ENCODE results near the gene FMN2. TPM values are rescaled to one million over a fixed set of nuclear protein-coding genes. Genes with fewer than 3 reads are reported as not detected.

The FMN2 gene
- total RNA-seq, 1 experiment from 2014 or later = 0.59 TPM

- peaks cover 5 to 6% of the 10 kb centered on the region in 2 experiments for H3K4me1 Mint-ChIP-seq
- no peak overlapping the region for H4K5ac ChIP-seq (ENCODE audit: insufficient read length, low read depth, low read length)
- no peak overlapping the region for H2AK5ac ChIP-seq (ENCODE audit: insufficient read length, low read length)
- no peak overlapping the region for H3K9ac ChIP-seq (ENCODE audit: extremely low read depth, insufficient read length, low read length)
- no peaks in the 10 kb centered on the region for H3K9me3 ChIP-seq (ENCODE audit: control insufficient read depth, low read depth, low read length)
- H4K91ac ChIP-seq (ENCODE audit: insufficient read length, low read depth, low read length) = no peak overlapping the region
- no peaks in the 10 kb centered on the region; the same call in 1 of the 2 replicates for H3K4me1 ChIP-seq (ENCODE audit: insufficient read depth, low read length)
- H4K8ac ChIP-seq (replicated peaks; ENCODE audit: insufficient read length, low read depth, low read length) = no peak overlapping the region
- H3K4me2 ChIP-seq (ENCODE audit: insufficient read depth, insufficient read length, low read length) = no peak overlapping the region
- no peaks in the 10 kb centered on the region for H3K79me1 ChIP-seq (ENCODE audit: insufficient read depth, low read depth, low read length, poor library complexity, severe bottlenecking)
- H3K27ac ChIP-seq (ENCODE audit: insufficient read length, low read depth, low read length) = no peak overlapping the region
- no peaks in the 10 kb centered on the region for H3K36me3 Mint-ChIP-seq (ENCODE audit: insufficient read depth in 1 of 3, low read depth in 3 of 3)
- DNase-seq = no peak
- H2AFZ ChIP-seq (ENCODE audit: low read length) = no peak overlapping the region
- no CpG with 5 or more reads among the region's 5 CpGs for WGBS (ENCODE audit: extremely low coverage, insufficient read length, low lambda C conversion rate)
- no peak overlapping the region for H3T11ph ChIP-seq (ENCODE audit: low read length)
- H3K79me2 ChIP-seq (ENCODE audit: insufficient read depth, low read length) = no peaks in the 10 kb centered on the region
- H3K4ac ChIP-seq (ENCODE audit: low read depth, low read length) = no peak overlapping the region
- no peak overlapping the region for H3K56ac ChIP-seq (ENCODE audit: insufficient read length, low read depth, low read length)
- H3K9me3 Mint-ChIP-seq = no peaks in the 10 kb centered on the region
- no peak overlapping the region for H3K18ac ChIP-seq (ENCODE audit: insufficient read length, low read depth, low read length)
- no peak for TF ChIP-seq CTCF (conservative IDR thresholded peaks at IDR 0.05)
- no peaks in the 10 kb centered on the region for H3K23me2 ChIP-seq (ENCODE audit: insufficient read length, low read depth, low read length, poor library complexity, severe bottlenecking)
- H3K23ac ChIP-seq (ENCODE audit: insufficient read length, low read depth, low read length) = no peak overlapping the region
- no peak overlapping the region for H2BK5ac ChIP-seq (ENCODE audit: insufficient read length, low read length)
- H2BK120ac ChIP-seq (ENCODE audit: low read depth, low read length, poor library complexity, severe bottlenecking) = no peak overlapping the region
- no peak overlapping the region for H3K27ac Mint-ChIP-seq
- no peak overlapping the region for H2BK20ac ChIP-seq (ENCODE audit: low read depth, low read length, poor library complexity, severe bottlenecking)
- peaks cover 1% of the 10 kb centered on the region; the same call in 1 of the 2 replicates for H3K27me3 Mint-ChIP-seq (ENCODE audit: low read depth)
- no peaks in the 10 kb centered on the region for H4K20me1 ChIP-seq (ENCODE audit: control insufficient read depth, insufficient read depth, insufficient read length)
- H3K4me3 Mint-ChIP-seq = no peak overlapping the region
- H3K14ac ChIP-seq (ENCODE audit: insufficient read depth, low read length) = no peak overlapping the region
- H2BK12ac ChIP-seq (ENCODE audit: insufficient read length, low read depth, low read length) = no peak overlapping the region
- no peaks in the 10 kb centered on the region for H3K27me3 ChIP-seq (ENCODE audit: insufficient read depth, low read length)
- H2BK15ac ChIP-seq (ENCODE audit: low read depth, low read length) = no peak overlapping the region
Measured at GRCh38 chr1:240352769-240353168, 261.1 kb downstream of the FMN2 start.
